Mononuclear cell (primary cell): ENCODE data around the gene PPP3CA. TPM values are rescaled to one million over a fixed set of nuclear protein-coding genes. Genes with fewer than 3 reads are reported as not detected.

Source experiments
- H3K27me3 ChIP-seq: 2 replicates; pipeline ENCODE4 v1.6.0; 2011; ENCODE audit warnings: low read length, control low read depth; ENCODE audit not compliant: insufficient read depth
- H3K4me1 ChIP-seq: 2 replicates; pipeline ENCODE4 v1.5.1; 2011; ENCODE audit warnings: mild to moderate bottlenecking, low read length, control low read depth; ENCODE audit not compliant: insufficient read depth
- H3K4me3 ChIP-seq: 2 replicates; pipeline ENCODE4 v1.5.1; 2011; ENCODE audit warnings: mild to moderate bottlenecking, low read length, moderate library complexity
- H3K9me3 ChIP-seq: 2 replicates; pipeline ENCODE4 v1.5.1; 2011; ENCODE audit warnings: low read depth, mild to moderate bottlenecking, control low read depth, low read length
- total RNA-seq: library from RNA; depleted of rRNA; stranded (reverse); fragments of >200 nt; gene quantifications from one replicate; pipeline ENCODE4 v1.2.3, GENCODE V29; 2012

Gene PPP3CA
- total RNA-seq, 1 donor, result 19.3 TPM

DNA sequence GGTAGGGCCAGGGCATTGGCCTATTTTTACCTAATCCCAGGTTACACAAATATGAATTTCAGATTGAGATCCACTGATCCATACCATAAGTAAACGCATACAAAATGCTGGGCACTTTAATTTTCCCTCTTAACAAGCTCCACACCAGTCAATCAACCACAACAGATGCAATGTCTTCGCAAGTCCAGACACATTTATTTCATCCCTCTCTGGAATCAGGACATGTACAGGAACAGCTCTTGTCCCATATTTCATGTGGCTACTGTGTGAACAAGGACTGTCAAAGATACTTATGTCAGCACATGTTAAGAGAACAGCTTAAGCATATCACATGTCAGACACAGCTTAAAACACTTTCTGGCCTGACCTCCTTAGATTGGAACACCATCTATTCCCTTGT lies 145.9 kb downstream of the PPP3CA start:
- peaks cover 21% of the 10 kb centered on the region for H3K4me1 ChIP-seq
- no peaks in the 10 kb centered on the region for H3K9me3 ChIP-seq
- H3K27me3 ChIP-seq, result no peaks in the 10 kb centered on the region
- no peak overlapping the region for H3K4me3 ChIP-seq

DNA sequence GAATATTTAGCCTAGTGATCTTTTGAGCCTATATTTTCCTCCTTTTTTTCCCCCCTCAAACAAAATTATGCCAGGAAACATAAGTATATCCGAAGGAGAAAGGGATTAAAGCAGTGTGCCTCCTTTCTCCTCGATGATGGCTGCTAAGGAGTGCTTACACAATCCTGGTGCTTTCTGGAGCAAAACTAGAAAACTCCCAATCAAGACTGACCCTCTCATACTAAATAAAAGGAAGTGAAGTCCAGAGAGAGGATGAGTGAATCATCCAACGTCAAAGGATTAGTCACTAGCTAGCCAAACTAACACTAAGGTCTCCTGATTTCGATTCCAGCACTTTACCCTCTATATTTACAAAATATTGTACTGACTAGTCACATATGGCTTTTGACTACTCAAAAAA lies 146.8 kb downstream of the PPP3CA start:
- Histone ChIP-seq H3K27me3 (no peaks in the 10 kb centered on the region), H3K4me3 (no peak overlapping the region), H3K9me3 (no peaks in the 10 kb centered on the region), H3K4me1 (peaks cover 17% of the 10 kb centered on the region)

DNA sequence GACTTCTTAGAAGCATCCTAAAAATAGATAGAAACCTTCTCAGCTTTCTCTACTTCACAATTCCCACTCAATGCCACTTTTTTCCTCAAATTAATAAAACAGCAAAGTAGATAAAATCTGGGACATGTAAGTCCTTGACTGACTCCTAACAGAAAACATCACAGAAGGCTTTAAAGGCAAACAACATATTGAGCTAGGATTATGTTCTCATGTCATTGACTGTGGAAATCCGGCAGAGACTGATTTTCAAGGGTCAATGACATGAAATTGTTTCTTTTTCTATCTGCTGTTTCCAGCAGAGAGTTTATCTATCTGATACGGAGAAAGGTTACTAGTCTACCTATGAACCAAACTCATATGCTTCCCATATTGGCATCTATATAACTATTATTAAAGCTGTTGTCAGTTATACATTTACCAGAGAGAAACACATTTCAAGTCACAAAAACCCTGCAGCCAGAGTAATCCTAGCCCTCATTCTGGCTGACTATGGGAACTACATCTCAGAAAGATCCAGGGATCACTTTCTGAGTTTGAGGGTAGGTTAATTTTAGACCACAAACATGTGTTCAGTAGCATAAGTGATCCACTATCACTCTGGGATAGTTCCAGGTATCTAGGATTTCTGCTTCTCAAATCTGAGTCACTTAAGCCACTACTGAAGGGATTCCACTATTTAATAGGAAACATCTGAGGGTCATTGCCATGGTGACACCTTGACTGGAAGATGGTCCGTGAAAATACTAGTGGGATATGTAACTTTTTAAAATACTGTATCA lies 147.6 kb downstream of the PPP3CA start:
- Histone ChIP-seq H3K4me1 (peaks cover 14% of the 10 kb centered on the region), H3K27me3 (no peaks in the 10 kb centered on the region), H3K9me3 (no peaks in the 10 kb centered on the region), H3K4me3 (no peak overlapping the region)

DNA sequence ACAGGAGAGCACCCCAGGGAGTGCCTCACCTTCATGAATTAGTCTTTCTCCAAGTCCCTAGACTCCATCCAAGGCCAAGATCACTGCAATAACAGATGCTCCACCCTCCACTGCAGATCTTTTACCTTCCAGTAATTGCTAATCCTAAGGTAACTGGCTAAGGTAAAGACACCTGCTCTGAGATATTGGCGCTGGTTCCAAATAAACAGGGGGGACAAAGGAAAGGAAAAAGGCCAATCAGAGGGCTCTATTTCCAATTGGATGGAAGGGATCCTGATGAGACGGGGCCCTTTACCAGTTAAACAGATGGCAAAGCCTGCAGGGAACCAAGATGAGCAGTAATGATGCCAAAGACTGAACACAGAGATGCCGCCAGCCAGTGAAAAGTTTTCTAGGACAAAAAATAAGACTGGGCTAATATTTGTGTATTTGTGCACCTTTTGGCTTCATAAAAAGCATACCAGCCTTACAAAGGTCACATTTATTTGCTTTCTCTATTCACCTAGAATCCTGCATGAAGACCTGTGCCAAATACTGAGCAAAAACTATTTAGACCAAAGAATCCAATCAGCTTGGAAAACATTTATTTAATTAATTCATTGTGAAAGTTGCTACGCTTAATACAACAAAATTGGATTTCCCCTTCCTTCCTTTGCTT lies 148.5 kb downstream of the PPP3CA start:
- no peaks in the 10 kb centered on the region for H3K27me3 ChIP-seq
- no peaks in the 10 kb centered on the region for H3K9me3 ChIP-seq
- H3K4me3 ChIP-seq, result no peak overlapping the region
- H3K4me1 ChIP-seq, result peaks cover 14% of the 10 kb centered on the region

DNA sequence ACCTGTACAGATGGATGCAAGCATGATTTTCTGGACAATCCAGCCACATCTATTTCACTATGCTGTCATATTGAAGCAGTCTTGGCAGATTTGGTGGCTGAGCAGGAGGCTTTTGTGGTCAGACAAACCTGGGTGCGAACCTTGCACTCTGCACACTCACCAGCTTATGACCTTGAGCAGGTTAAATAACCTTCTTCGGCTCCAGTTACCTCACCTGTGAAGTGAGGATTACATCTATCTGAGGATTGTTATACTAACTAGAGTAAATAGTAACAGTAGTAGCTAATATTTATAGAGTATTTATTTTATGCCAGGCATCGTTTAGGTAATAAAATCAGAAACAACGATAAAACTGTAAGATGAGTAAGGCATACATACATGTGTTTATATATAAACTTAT lies 150.0 kb downstream of the PPP3CA start:
- H3K27me3 ChIP-seq, result no peaks in the 10 kb centered on the region
- no peak overlapping the region for H3K4me3 ChIP-seq
- peaks cover 14% of the 10 kb centered on the region for H3K4me1 ChIP-seq

DNA sequence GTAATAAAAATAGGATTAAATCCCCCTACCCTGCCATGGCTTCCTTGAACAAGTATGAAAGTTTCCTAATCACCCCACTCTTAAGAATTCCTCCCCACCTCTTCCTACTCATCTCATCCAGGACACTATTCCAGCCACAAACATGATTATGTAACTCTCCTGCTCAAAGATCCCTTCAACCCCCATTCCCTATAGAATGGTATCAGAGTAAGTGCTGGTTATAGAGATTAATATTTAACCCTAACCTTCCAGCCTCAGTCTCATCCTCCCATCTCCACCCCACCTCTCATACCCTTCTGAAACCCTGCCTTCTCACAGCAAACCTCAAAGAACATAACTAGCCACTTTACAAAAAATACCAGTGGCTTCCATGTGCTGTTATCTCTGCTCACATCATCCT lies 155.1 kb downstream of the PPP3CA start:
- Histone ChIP-seq H3K9me3 (no peaks in the 10 kb centered on the region), H3K4me1 (no peaks in the 10 kb centered on the region), H3K4me3 (no peak overlapping the region), H3K27me3 (no peaks in the 10 kb centered on the region)

More for the DNA sequence above, 150.0 kb downstream of the PPP3CA start:
- no peaks in the 10 kb centered on the region for H3K9me3 ChIP-seq

DNA sequence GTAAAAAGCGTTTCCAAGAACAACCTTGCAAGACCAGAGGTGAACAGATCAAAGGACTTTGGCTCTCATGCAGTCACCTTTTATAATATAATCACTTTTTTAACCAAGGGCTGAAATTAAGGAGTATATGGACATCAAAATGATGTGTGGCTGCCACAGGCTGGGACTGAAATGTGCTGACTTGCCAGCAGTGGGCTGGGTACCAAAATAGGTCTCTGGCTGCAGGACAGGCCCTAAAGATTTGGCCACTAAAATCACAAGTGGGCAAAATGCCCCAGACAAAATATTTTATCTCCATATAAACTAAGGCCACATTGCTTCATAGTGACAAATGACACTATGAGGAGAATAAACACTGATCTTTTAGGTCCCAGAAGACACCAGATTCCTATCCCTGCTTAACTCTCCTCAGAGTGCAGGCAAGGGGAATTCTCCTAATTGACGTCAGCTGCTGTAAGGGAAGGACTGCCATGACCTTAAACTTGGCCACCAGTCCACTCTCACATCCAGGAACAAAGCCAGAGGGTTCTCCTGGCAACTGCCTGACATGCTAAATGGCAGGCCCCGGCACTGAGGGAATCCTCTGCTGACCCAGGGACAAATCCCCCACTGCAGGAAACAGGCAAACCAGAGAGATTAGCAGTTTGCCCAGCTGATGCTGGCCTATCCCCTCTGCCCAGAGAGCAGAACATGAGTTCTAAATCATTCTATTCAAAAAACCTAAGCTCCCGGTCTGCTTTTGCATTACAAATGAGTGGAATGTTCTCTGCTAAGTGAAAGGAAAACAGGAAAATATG lies 155.8 kb downstream of the PPP3CA start:
- Histone ChIP-seq H3K4me1 (no peaks in the 10 kb centered on the region), H3K4me3 (no peak overlapping the region), H3K27me3 (no peaks in the 10 kb centered on the region), H3K9me3 (no peaks in the 10 kb centered on the region)

DNA sequence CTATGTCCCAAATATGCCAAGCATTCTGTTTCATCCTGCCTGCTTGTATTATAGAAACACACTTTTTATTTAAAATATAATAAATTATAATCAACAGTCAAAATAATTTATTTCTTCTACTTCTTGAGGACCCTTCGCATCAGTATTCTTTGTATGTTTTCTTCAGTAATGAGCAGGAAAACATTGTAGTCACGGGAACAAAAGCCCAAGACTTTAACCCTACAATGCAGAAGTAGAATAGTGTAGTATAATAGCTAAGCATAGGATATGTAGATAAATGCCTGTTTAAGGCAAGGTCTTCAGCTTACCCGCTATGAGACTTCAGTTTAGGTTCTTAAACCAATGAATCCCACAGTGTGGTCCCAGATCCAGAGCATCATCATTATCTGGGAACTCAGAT lies 156.6 kb downstream of the PPP3CA start:
- H3K4me1 ChIP-seq, result no peaks in the 10 kb centered on the region
- H3K27me3 ChIP-seq, result no peaks in the 10 kb centered on the region
- no peak overlapping the region for H3K4me3 ChIP-seq
- H3K9me3 ChIP-seq, result no peaks in the 10 kb centered on the region

DNA sequence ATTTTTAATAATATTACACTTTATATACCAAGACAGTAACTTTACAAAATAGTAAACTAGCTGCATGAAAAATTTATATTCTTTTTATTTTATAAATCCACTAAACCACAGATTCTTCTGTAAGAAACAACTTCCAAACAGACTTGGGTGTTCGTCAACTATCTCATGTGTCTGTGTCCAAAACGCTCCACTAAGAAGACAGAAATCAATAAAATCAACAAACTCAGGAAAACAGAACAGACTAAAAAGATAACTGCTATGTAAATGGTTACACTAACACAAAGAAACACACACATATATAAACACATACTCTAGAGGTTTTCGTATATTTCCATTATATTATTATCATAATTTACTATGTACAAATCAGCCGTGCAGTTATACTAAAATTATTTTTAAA lies 158.4 kb downstream of the PPP3CA start:
- Histone ChIP-seq H3K4me1 (no peaks in the 10 kb centered on the region), H3K9me3 (no peaks in the 10 kb centered on the region), H3K27me3 (no peaks in the 10 kb centered on the region), H3K4me3 (no peak overlapping the region)

DNA sequence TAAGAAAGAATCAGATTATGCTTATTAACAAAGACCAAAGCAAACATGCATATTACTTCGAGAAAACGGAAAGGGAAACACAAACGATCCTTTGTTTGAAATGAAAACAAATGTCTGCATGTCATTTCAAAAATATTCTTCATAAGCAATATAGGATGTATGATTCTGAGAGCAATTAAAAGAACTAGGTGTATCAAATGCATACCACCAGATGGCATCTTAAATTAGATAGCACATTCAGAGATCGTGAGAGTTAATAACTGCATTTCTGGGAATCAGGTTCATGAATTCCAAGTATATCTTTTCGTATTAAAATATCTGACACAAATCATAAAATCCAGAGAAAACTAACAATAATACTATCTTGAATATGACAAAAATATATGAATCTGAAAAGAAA lies 159.5 kb downstream of the PPP3CA start:
- H3K9me3 ChIP-seq, result no peaks in the 10 kb centered on the region
- no peaks in the 10 kb centered on the region for H3K27me3 ChIP-seq
- H3K4me3 ChIP-seq, result no peak overlapping the region
- H3K4me1 ChIP-seq, result no peaks in the 10 kb centered on the region

DNA sequence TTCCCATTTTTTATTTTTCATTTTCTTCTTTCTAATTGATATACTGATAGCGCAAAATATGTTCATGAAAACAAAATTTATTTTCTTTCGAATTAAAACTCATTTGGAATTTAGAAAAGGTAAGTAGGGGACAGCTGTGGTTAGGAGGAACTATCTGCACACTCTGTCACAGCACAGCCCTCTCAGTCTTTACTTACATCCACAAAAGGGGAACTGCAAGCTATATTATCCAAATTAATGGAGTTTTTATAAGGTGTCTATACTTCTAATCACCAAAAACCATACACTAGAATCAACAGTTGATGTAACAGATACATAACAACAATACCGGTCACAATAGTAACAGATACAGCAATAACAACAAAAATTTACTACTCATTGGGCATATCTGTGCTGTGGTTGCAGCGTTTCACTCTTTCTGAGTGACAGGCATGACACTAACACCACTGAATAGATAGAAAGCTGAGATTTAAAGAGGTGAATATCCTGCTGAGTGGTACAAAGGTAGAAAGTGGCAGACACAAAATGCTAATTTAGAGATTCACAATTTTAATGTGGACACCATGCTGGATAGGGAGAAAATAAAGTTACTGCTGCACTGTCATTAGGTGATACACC lies 160.7 kb downstream of the PPP3CA start:
- Histone ChIP-seq H3K4me1 (no peaks in the 10 kb centered on the region), H3K27me3 (no peaks in the 10 kb centered on the region), H3K9me3 (no peaks in the 10 kb centered on the region), H3K4me3 (no peak overlapping the region)

DNA sequence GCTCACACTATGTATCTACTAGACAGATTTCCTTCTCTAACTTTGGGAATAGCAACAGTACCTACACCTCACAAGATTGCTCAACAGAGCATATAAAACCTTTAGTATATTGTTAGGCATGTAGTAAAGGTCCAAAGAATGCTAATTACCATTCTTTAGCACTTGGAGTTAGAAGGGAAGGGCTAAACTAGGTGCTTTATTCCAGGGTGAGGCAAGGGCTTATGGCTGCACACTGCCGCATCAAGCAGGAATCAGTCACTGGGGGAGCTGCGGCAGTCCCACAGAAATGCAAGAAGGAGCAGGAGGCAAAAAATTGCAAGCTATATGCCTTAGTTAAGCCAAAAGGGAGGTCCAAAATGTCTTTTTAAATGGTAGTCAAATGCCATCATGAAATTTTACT lies 162.7 kb downstream of the PPP3CA start:
- no peaks in the 10 kb centered on the region for H3K27me3 ChIP-seq
- no peak overlapping the region for H3K4me3 ChIP-seq
- no peaks in the 10 kb centered on the region for H3K4me1 ChIP-seq
- no peaks in the 10 kb centered on the region for H3K9me3 ChIP-seq

DNA sequence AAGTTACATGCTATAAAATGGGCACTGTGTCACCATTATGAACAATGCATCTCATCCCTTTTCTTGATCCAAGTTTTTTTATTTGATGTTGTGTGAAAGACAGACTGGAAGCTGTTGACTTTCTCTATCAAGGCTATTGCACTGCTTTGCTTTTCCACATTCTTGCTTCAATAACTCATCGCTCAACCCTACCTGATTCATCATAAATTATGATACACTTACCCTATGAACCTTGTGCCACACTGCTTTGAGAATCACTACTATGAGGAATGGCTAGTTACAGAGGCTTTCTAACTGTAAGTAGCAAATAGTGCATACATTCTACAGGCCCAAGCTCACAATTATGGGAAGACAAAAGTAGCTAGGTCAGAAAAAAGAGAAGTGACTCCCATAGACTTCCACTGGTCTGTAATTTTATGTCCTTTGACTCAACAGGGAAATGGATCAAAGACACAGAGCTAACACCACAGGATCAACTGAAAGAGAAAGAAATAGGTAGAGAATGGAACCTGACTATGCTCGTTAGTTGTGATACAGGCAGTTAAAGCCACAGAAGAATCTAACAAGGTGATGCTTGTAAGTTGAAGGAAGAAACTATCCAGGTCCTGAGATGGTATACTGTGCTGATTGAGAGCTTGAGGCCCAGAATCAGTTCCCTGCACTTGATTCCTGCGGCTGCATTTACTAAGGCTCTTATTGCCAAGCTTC lies 163.5 kb downstream of the PPP3CA start:
- Histone ChIP-seq H3K4me1 (no peaks in the 10 kb centered on the region), H3K4me3 (no peak overlapping the region), H3K27me3 (no peaks in the 10 kb centered on the region), H3K9me3 (no peaks in the 10 kb centered on the region)

DNA sequence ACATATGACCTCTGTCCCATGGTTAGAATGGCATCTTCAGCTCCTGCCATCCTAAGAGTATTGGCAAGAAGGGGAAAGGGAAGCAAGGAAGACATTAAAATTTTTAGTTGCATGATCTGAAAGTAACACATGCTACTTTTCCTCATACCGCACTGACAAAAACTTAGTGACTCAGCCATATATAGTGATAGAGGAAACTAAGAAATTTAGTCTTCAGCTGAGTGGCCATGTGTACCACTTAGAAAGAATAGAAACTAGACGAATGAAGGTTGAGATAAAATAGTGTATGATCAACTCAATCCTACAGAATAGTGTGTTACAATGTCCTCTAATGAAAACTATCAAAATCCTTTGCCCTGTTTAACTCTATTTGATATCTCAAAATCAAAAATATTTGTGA lies 164.1 kb downstream of the PPP3CA start:
- H3K4me3 ChIP-seq, result no peak overlapping the region
- H3K4me1 ChIP-seq, result no peaks in the 10 kb centered on the region
- no peaks in the 10 kb centered on the region for H3K27me3 ChIP-seq
- H3K9me3 ChIP-seq, result no peaks in the 10 kb centered on the region
